ENCODE measurements around the gene COMT. TPM values are rescaled to one million over a fixed set of nuclear protein-coding genes. Genes with fewer than 3 reads are reported as not detected.

Gene COMT
- polyA plus RNA-seq, result 100 to 1,000 TPM in 3 of 4 donors, 10 to 100 TPM in 1; 57.8 to 236 (median 135) TPM
- long read RNA-seq, donor 1, transcript COMT-202 (6 exons, 2,437 nt), result minor isoform, 36 of 407 reads
- long read RNA-seq, donor 1, transcript COMT-209 (4 exons, 1,035 nt), result major isoform, 239 of 407 reads
- long read RNA-seq, donor 1, partial matches to known transcripts, result 116 of 407 reads
- long read RNA-seq, donor 1, other reads (novel, unspliced or antisense), result 9 of 407 reads
- long read RNA-seq, donor 2, transcript COMT-209 (4 exons, 1,035 nt), result major isoform, 33 of 54 reads
- long read RNA-seq, donor 2, transcript COMT-202 (6 exons, 2,437 nt), result minor isoform, 13 of 54 reads
- long read RNA-seq, donor 2, partial matches to known transcripts, result 7 of 54 reads
- long read RNA-seq, donor 2, other reads (novel, unspliced or antisense), result 0 of 54 reads
- long read RNA-seq, donor 3, transcript COMT-202 (6 exons, 2,437 nt), result minor isoform, 13 of 126 reads
- long read RNA-seq, donor 3, transcript COMT-209 (4 exons, 1,035 nt), result major isoform, 53 of 126 reads
- long read RNA-seq, donor 3, partial matches to known transcripts, result 57 of 126 reads
- long read RNA-seq, donor 3, other reads (novel, unspliced or antisense), result 0 of 126 reads
- long read RNA-seq, donor 4, partial matches to known transcripts, result 0 of 4 reads
- long read RNA-seq, donor 4, other reads (novel, unspliced or antisense), result 0 of 4 reads
- long read RNA-seq, donor 5, transcript COMT-209 (4 exons, 1,035 nt), result major isoform, 32 of 84 reads
- long read RNA-seq, donor 5, transcript COMT-202 (6 exons, 2,437 nt), result minor isoform, 8 of 84 reads
- long read RNA-seq, donor 5, partial matches to known transcripts, result 42 of 84 reads
- long read RNA-seq, donor 5, other reads (novel, unspliced or antisense), result 0 of 84 reads
- long read RNA-seq, donor 6, transcript COMT-202 (6 exons, 2,437 nt), result minor isoform, 18 of 184 reads
- long read RNA-seq, donor 6, transcript COMT-209 (4 exons, 1,035 nt), result major isoform, 119 of 184 reads
- long read RNA-seq, donor 6, partial matches to known transcripts, result 43 of 184 reads
- long read RNA-seq, donor 6, other reads (novel, unspliced or antisense), result 0 of 184 reads
- long read RNA-seq, donor 7, transcript COMT-209 (4 exons, 1,035 nt), result minor isoform, 14 of 73 reads
- long read RNA-seq, donor 7, transcript COMT-202 (6 exons, 2,437 nt), result major isoform, 43 of 73 reads
- long read RNA-seq, donor 7, partial matches to known transcripts, result 14 of 73 reads
- long read RNA-seq, donor 7, other reads (novel, unspliced or antisense), result 0 of 73 reads
- long read RNA-seq, donor 8, partial matches to known transcripts, result 0 of 8 reads
- long read RNA-seq, donor 8, other reads (novel, unspliced or antisense), result 0 of 8 reads
- long read RNA-seq, donor 9, transcript COMT-209 (4 exons, 1,035 nt), result major isoform, 31 of 41 reads
- long read RNA-seq, donor 9, partial matches to known transcripts, result 6 of 41 reads
- long read RNA-seq, donor 9, other reads (novel, unspliced or antisense), result 0 of 41 reads
- long read RNA-seq, donor 10, transcript COMT-209 (4 exons, 1,035 nt), result major isoform, 81 of 182 reads
- long read RNA-seq, donor 10, transcript COMT-202 (6 exons, 2,437 nt), result minor isoform, 27 of 182 reads
- long read RNA-seq, donor 10, partial matches to known transcripts, result 72 of 182 reads
- long read RNA-seq, donor 10, other reads (novel, unspliced or antisense), result 0 of 182 reads

DNA sequence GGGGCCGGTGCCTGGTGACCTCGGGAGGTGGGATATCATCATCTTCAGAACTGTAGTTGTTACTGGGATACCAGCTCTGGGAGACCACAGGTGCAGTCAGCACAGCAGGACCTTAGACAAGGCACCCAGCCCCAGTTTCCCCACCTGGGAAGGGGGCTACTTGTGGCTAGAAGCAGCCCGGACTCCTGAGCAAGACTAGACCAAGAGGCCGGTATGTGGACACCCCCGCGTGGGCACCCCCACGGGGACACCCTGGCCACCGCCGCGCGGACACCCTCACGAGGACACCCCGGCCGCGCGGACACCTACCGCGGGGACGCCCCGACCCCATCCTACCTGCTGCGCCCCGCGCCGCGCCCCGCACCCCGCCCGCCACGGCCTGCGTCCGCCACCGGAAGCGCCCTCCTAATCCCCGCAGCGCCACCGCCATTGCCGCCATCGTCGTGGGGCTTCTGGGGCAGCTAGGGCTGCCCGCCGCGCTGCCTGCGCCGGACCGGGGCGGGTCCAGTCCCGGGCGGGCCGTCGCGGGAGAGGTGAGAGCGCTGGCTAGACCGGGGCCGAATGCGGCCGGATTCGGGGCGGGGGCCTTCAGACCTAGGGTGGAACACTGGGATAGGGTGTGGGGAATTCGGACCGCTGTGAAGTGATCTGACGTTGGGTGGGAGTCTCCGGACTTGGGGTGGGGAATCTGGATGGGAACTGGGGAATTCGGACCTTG is at the start of gene COMT, which contains the start of gene TXNRD2:
Gene COMT (plus strand): TSS at position 408 of the 718 bp plus-strand sequence. CDS start 20,755 bp downstream, outside the sequence.
Gene TXNRD2 (minus strand): TSS at position 454 of the 718 bp plus-strand sequence. CDS start 15 bp downstream, at position 439.
- Histone ChIP-seq H3K36me3 (ENCODE audit: control insufficient read depth in 3 of 3, insufficient read depth in 2 of 3, low read depth in 1 of 3, low read length in 3 of 3) (no peaks in the 10 kb centered on the region), H3K27me3 (ENCODE audit: control insufficient read depth in 3 of 3, insufficient read depth in 3 of 3, low read length in 3 of 3) (no peaks in the 10 kb centered on the region), H3K27ac (ENCODE audit: low read depth in 1 of 3, low read length in 2 of 3) (peak within 1 kb of the TSS; percentile 18 to 89 (median 87)), H3K4me3 (ENCODE audit: low read depth in 1 of 3, low read length in 3 of 3) (peak within 1 kb of the TSS; percentile 55 to 87 (median 68)), H3K4me1 (ENCODE audit: control insufficient read depth in 3 of 3, insufficient read depth in 2 of 3, low read depth in 1 of 3, low read length in 2 of 3) (peaks cover 2 to 34% (median 16%) of the 10 kb centered on the region in 3 donors), H3K9me3 (ENCODE audit: control insufficient read depth in 2 of 2, insufficient read depth in 1 of 2, low read depth in 1 of 2, low read length in 1 of 2) (no peaks in the 10 kb centered on the region)
- 0 to 1% (median 0%) methylated on average over 37 to 63 of the region's 63 CpGs for WGBS, 3 donors
- FAIRE-seq (no peak), DNase-seq (peak; percentile 66 to 86)

DNA sequence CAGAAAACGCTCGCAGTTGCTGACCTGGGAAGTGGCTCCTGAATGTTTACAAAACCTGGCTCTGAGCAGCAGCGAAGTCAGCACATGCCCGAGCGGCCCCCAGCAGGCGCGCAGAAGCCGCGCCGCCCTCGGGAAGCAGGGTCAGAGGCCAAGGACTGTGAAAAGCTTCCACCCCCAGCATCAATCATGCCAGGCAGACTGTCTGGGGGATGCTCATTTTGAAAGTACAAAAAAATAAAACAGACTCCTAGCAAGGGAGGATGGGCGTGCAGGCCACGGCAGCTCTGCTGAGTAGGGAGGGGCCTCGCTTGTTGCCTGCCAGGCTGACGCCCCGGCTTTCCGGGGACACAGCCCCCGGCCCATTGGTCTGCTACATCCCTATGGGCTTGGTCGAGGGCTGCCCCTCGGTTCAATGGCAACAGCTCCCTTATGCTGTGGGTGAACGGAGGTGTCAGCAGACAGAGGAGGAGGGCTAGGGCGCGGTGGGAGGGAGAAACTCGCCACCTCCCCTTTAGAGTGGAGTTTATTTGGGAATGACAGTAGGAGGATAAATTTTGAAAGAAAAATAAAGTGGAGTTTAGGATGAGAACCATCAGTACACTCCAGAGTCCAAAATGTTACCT is 49.2 kb upstream of the COMT start:
- no peaks in the 10 kb centered on the region for H3K9me3 ChIP-seq (ENCODE audit: control insufficient read depth in 2 of 2, insufficient read depth in 1 of 2, low read depth in 1 of 2, low read length in 1 of 2)
- no peak overlapping the region for H3K4me3 ChIP-seq (ENCODE audit: low read depth in 1 of 3, low read length in 3 of 3)
- H3K4me1 ChIP-seq (ENCODE audit: control insufficient read depth in 3 of 3, insufficient read depth in 2 of 3, low read depth in 1 of 3, low read length in 2 of 3), result peaks cover 0 to 15% (median 0%) of the 10 kb centered on the region in 3 donors
- H3K27ac ChIP-seq (ENCODE audit: low read depth in 1 of 3, low read length in 2 of 3), result peak overlapping the region in 1 of 3 donors; percentile 72
- H3K27me3 ChIP-seq (ENCODE audit: control insufficient read depth in 3 of 3, insufficient read depth in 3 of 3, low read length in 3 of 3), result no peaks in the 10 kb centered on the region
- H3K36me3 ChIP-seq (ENCODE audit: control insufficient read depth in 3 of 3, insufficient read depth in 2 of 3, low read depth in 1 of 3, low read length in 3 of 3), result peaks cover 0 to 62% (median 2%) of the 10 kb centered on the region in 3 donors
- 38 to 43% (median 41%) methylated on average over 23 to 24 of the region's 24 CpGs for WGBS, 3 donors
- no peak for FAIRE-seq
- peak in 1 of 2 donors; percentile 34 for DNase-seq

DNA sequence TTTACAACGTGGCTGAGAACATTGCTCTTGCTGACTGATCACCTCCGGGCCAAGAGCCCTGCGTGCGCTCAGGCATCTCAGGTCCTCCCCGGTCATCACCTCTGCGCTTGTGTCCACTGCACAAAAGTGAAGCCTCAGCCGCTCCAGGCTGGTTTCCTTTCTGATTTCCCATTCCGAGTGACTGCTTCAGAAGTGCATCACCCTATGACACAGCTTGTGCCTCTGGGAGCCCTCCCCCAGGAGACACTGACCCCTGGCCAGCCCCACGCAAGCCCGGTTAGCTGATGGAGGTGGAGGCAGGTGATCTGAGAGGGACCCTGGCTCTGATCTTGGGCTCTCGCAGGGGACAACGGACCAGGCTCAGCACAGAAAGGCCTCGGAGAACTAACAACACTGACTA is 48.6 kb upstream of the COMT start:
- WGBS, 3 donors, result 86 to 88% (median 87%) methylated on average over 13 of the region's 13 CpGs
- Histone ChIP-seq H3K4me1 (ENCODE audit: control insufficient read depth in 3 of 3, insufficient read depth in 2 of 3, low read depth in 1 of 3, low read length in 2 of 3) (peaks cover 0 to 15% (median 0%) of the 10 kb centered on the region in 3 donors), H3K4me3 (ENCODE audit: low read depth in 1 of 3, low read length in 3 of 3) (no peak overlapping the region), H3K27ac (ENCODE audit: low read depth in 1 of 3, low read length in 2 of 3) (no peak overlapping the region), H3K27me3 (ENCODE audit: control insufficient read depth in 3 of 3, insufficient read depth in 3 of 3, low read length in 3 of 3) (no peaks in the 10 kb centered on the region), H3K9me3 (ENCODE audit: control insufficient read depth in 2 of 2, insufficient read depth in 1 of 2, low read depth in 1 of 2, low read length in 1 of 2) (no peaks in the 10 kb centered on the region), H3K36me3 (ENCODE audit: control insufficient read depth in 3 of 3, insufficient read depth in 2 of 3, low read depth in 1 of 3, low read length in 3 of 3) (peaks cover 0 to 64% (median 2%) of the 10 kb centered on the region in 3 donors)
- no peak for DNase-seq
- FAIRE-seq, result no peak

- DNase-seq, result no peak
- no peak overlapping the region for H3K4me3 ChIP-seq (ENCODE audit: low read depth in 1 of 3, low read length in 3 of 3)
- peaks cover 0 to 15% (median 0%) of the 10 kb centered on the region in 3 donors for H3K4me1 ChIP-seq (ENCODE audit: control insufficient read depth in 3 of 3, insufficient read depth in 2 of 3, low read depth in 1 of 3, low read length in 2 of 3)
- no peak for FAIRE-seq
- H3K36me3 ChIP-seq (ENCODE audit: control insufficient read depth in 3 of 3, insufficient read depth in 2 of 3, low read depth in 1 of 3, low read length in 3 of 3), result peaks cover 0 to 64% (median 4%) of the 10 kb centered on the region in 3 donors
- no peaks in the 10 kb centered on the region for H3K27me3 ChIP-seq (ENCODE audit: control insufficient read depth in 3 of 3, insufficient read depth in 3 of 3, low read length in 3 of 3)
- WGBS, 3 donors, result 93 to 95% (median 95%) methylated on average over 15 of the region's 15 CpGs
- H3K9me3 ChIP-seq (ENCODE audit: control insufficient read depth in 2 of 2, insufficient read depth in 1 of 2, low read depth in 1 of 2, low read length in 1 of 2), result no peaks in the 10 kb centered on the region
- H3K27ac ChIP-seq (ENCODE audit: low read depth in 1 of 3, low read length in 2 of 3), result no peak overlapping the region
Measured at GRCh38 chr22:19893363-19893762, 48.2 kb upstream of the COMT start.

GRCh38 chr22:19895160-19895849 is 46.3 kb upstream of the COMT start:
- FAIRE-seq, result no peak
- WGBS, 3 donors, result 91 to 92% (median 92%) methylated on average over 20 to 23 of the region's 23 CpGs
- H3K9me3 ChIP-seq (ENCODE audit: control insufficient read depth in 2 of 2, insufficient read depth in 1 of 2, low read depth in 1 of 2, low read length in 1 of 2), result no peaks in the 10 kb centered on the region
- H3K36me3 ChIP-seq (ENCODE audit: control insufficient read depth in 3 of 3, insufficient read depth in 2 of 3, low read depth in 1 of 3, low read length in 3 of 3), result peaks cover 0 to 71% (median 4%) of the 10 kb centered on the region in 3 donors
- H3K4me1 ChIP-seq (ENCODE audit: control insufficient read depth in 3 of 3, insufficient read depth in 2 of 3, low read depth in 1 of 3, low read length in 2 of 3), result peaks cover 0 to 15% (median 0%) of the 10 kb centered on the region in 3 donors
- no peaks in the 10 kb centered on the region for H3K27me3 ChIP-seq (ENCODE audit: control insufficient read depth in 3 of 3, insufficient read depth in 3 of 3, low read length in 3 of 3)
- H3K27ac ChIP-seq (ENCODE audit: low read depth in 1 of 3, low read length in 2 of 3), result no peak overlapping the region
- H3K4me3 ChIP-seq (ENCODE audit: low read depth in 1 of 3, low read length in 3 of 3), result no peak overlapping the region
- no peak for DNase-seq

GRCh38 chr22:19896665-19897355 is 44.8 kb upstream of the COMT start:
- H3K9me3 ChIP-seq (ENCODE audit: control insufficient read depth in 2 of 2, insufficient read depth in 1 of 2, low read depth in 1 of 2, low read length in 1 of 2), result no peaks in the 10 kb centered on the region
- peaks cover 0 to 8% (median 0%) of the 10 kb centered on the region in 3 donors for H3K4me1 ChIP-seq (ENCODE audit: control insufficient read depth in 3 of 3, insufficient read depth in 2 of 3, low read depth in 1 of 3, low read length in 2 of 3)
- 81 to 90% (median 83%) methylated on average over 11 to 15 of the region's 15 CpGs for WGBS, 3 donors
- H3K36me3 ChIP-seq (ENCODE audit: control insufficient read depth in 3 of 3, insufficient read depth in 2 of 3, low read depth in 1 of 3, low read length in 3 of 3), result peaks cover 0 to 72% (median 4%) of the 10 kb centered on the region in 3 donors
- H3K27me3 ChIP-seq (ENCODE audit: control insufficient read depth in 3 of 3, insufficient read depth in 3 of 3, low read length in 3 of 3), result no peaks in the 10 kb centered on the region
- DNase-seq (no peak), FAIRE-seq (no peak)
- no peak overlapping the region for H3K4me3 ChIP-seq (ENCODE audit: low read depth in 1 of 3, low read length in 3 of 3)
- no peak overlapping the region for H3K27ac ChIP-seq (ENCODE audit: low read depth in 1 of 3, low read length in 2 of 3)
